H9 (cell line): ENCODE results near the gene NGRN. TPM values are rescaled to one million over a fixed set of nuclear protein-coding genes. Genes with fewer than 3 reads are reported as not detected.
A peak's percentile ranks its signal among the peaks of the same experiment; 100 is the strongest.

Source experiments
- DNase-seq: peaks from one replicate; pipeline ENCODE4 v3.0.0-alpha.2; 2017
- H2AFZ ChIP-seq: one replicate; pipeline ENCODE4 v1.6.1; 2013; ENCODE audit warnings: mild to moderate bottlenecking, low read length, control low read depth, moderate library complexity
- H2AK5ac ChIP-seq: 2 replicates; pipeline ENCODE4 v1.6.1; 2013; ENCODE audit warnings: low read length, control low read depth, mixed read lengths; ENCODE audit not compliant: insufficient read length
- H2BK120ac ChIP-seq: one replicate; pipeline ENCODE4 v1.6.1; 2013; ENCODE audit warnings: low read depth, mild to moderate bottlenecking, low read length, control low read depth, inconsistent platforms; ENCODE audit not compliant: poor library complexity, severe bottlenecking
- H2BK12ac ChIP-seq: 2 replicates; pipeline ENCODE4 v1.6.1; 2013; ENCODE audit warnings: low read length, control low read depth, mixed read lengths, low read depth; ENCODE audit not compliant: insufficient read length
- H2BK15ac ChIP-seq: 2 replicates; pipeline ENCODE4 v1.6.1; 2013; ENCODE audit warnings: low read depth, low read length, control low read depth
- H2BK20ac ChIP-seq: one replicate; pipeline ENCODE4 v1.6.1; 2013; ENCODE audit warnings: low read depth, mild to moderate bottlenecking, low read length, control low read depth, inconsistent platforms; ENCODE audit not compliant: poor library complexity, severe bottlenecking
- H2BK5ac ChIP-seq: 2 replicates; pipeline ENCODE4 v1.6.1; 2013; ENCODE audit warnings: low read length, control low read depth, mixed read lengths; ENCODE audit not compliant: insufficient read length
- H3K14ac ChIP-seq: 2 replicates; pipeline ENCODE4 v1.6.1; 2013; ENCODE audit warnings: low read length, control low read depth; ENCODE audit not compliant: insufficient read depth
- H3K18ac ChIP-seq: 2 replicates; pipeline ENCODE4 v1.6.1; 2013; ENCODE audit warnings: low read depth, mild to moderate bottlenecking, mixed read lengths, low read length, control low read depth; ENCODE audit not compliant: insufficient read length
- H3K23ac ChIP-seq: 2 replicates; pipeline ENCODE4 v1.6.1; 2013; ENCODE audit warnings: low read length, control low read depth, mixed read lengths, low read depth; ENCODE audit not compliant: insufficient read length
- H3K23me2 ChIP-seq: 2 replicates; pipeline ENCODE4 v1.6.1; 2013; ENCODE audit warnings: low read depth, mild to moderate bottlenecking, mixed read lengths, low read length, control low read depth; ENCODE audit not compliant: insufficient read length, poor library complexity, severe bottlenecking
- H3K27ac ChIP-seq: 2 replicates; pipeline ENCODE4 v1.5.1; 2013; ENCODE audit warnings: low read length, control low read depth, mixed read lengths, low read depth; ENCODE audit not compliant: insufficient read length
- H3K27me3 ChIP-seq: 2 replicates; pipeline ENCODE4 v1.6.1; 2013; ENCODE audit warnings: low read length, control low read depth, inconsistent platforms; ENCODE audit not compliant: insufficient read depth
- H3K4ac ChIP-seq: 2 replicates; pipeline ENCODE4 v1.6.1; 2013; ENCODE audit warnings: low read depth, mild to moderate bottlenecking, control low read depth, inconsistent platforms, low read length, moderate library complexity
- H3K4me1 ChIP-seq: 2 replicates; pipeline ENCODE4 v1.6.1; 2013; ENCODE audit warnings: low read length, control low read depth, inconsistent platforms; ENCODE audit not compliant: insufficient read depth
- H3K4me2 ChIP-seq: 2 replicates; pipeline ENCODE4 v1.6.1; 2013; ENCODE audit warnings: low read length, control low read depth, mixed read lengths; ENCODE audit not compliant: insufficient read length, insufficient read depth
- H3K56ac ChIP-seq: 2 replicates; pipeline ENCODE4 v1.6.1; 2013; ENCODE audit warnings: low read depth, mild to moderate bottlenecking, mixed read lengths, low read length, control low read depth; ENCODE audit not compliant: insufficient read length
- H3K79me1 ChIP-seq: 2 replicates; pipeline ENCODE4 v1.6.1; 2013; ENCODE audit warnings: low read depth, mild to moderate bottlenecking, moderate library complexity, low read length, control low read depth, inconsistent platforms; ENCODE audit not compliant: insufficient read depth, poor library complexity, severe bottlenecking
- H3K79me2 ChIP-seq: 2 replicates; pipeline ENCODE4 v1.6.1; 2013; ENCODE audit warnings: low read length, control low read depth, inconsistent platforms; ENCODE audit not compliant: insufficient read depth
- H3K9ac ChIP-seq: 2 replicates; pipeline ENCODE4 v1.6.1; 2013; ENCODE audit warnings: low read length, control low read depth, mixed read lengths; ENCODE audit not compliant: insufficient read length; ENCODE audit errors: extremely low read depth
- H3K9me3 ChIP-seq: one replicate; pipeline ENCODE4 v1.6.1; 2013; ENCODE audit warnings: low read depth, low read length, inconsistent platforms; ENCODE audit not compliant: control insufficient read depth
- H3T11ph ChIP-seq: one replicate; pipeline ENCODE4 v1.6.1; 2013; ENCODE audit warnings: mild to moderate bottlenecking, low read length, control low read depth, inconsistent platforms
- H4K20me1 ChIP-seq: one replicate; pipeline ENCODE4 v1.6.1; 2013; ENCODE audit not compliant: control insufficient read depth, insufficient read length, insufficient read depth
- H4K5ac ChIP-seq: 2 replicates; pipeline ENCODE4 v1.6.1; 2013; ENCODE audit warnings: low read depth, mild to moderate bottlenecking, mixed read lengths, low read length, control low read depth; ENCODE audit not compliant: insufficient read length
- H4K8ac ChIP-seq: replicated peaks from 2 replicates; pipeline ENCODE4 v1.6.1; 2013; ENCODE audit warnings: low read length, control low read depth, mixed read lengths, low read depth; ENCODE audit not compliant: insufficient read length
- H4K91ac ChIP-seq: 2 replicates; pipeline ENCODE4 v1.6.1; 2013; ENCODE audit warnings: low read depth, mild to moderate bottlenecking, moderate library complexity, mixed read lengths, low read length, control low read depth; ENCODE audit not compliant: insufficient read length
- H3K27ac Mint-ChIP-seq, 3 experiments: 2 replicates in 2 of 3; 3 replicates in 1 of 3; pipeline ENCODE4 v1.8.0; 2020 to 2021; ENCODE audit warnings: mixed read lengths in 3 of 3, mild to moderate bottlenecking in 1 of 3, moderate library complexity in 1 of 3
- H3K27me3 Mint-ChIP-seq: 2 replicates; pipeline ENCODE4 v1.8.0; 2021; ENCODE audit warnings: low read depth, mild to moderate bottlenecking, moderate library complexity, mixed read lengths
- H3K36me3 Mint-ChIP-seq, 3 experiments: 2 replicates in 2 of 3; 3 replicates in 1 of 3; pipeline ENCODE4 v1.8.0; 2020 to 2021; ENCODE audit warnings: low read depth in 3 of 3, mixed read lengths in 3 of 3; ENCODE audit not compliant: insufficient read depth in 1 of 3
- H3K4me1 Mint-ChIP-seq, 2 experiments: 2 replicates each; pipeline ENCODE4 v1.8.0; 2020; ENCODE audit warnings: mixed read lengths in 2 of 2
- H3K4me3 Mint-ChIP-seq, 2 experiments: 2 replicates in 1 of 2; 3 replicates in 1 of 2; pipeline ENCODE4 v1.8.0; 2020 to 2021; ENCODE audit warnings: mild to moderate bottlenecking in 2 of 2, mixed read lengths in 2 of 2, moderate library complexity in 1 of 2
- H3K9me3 Mint-ChIP-seq, 2 experiments: 2 replicates in 1 of 2; 3 replicates in 1 of 2; pipeline ENCODE4 v1.8.0; 2020; ENCODE audit warnings: mild to moderate bottlenecking in 2 of 2, mixed read lengths in 2 of 2, moderate library complexity in 1 of 2
- WGBS: extraction: QIAGEN DNeasy Blood & Tissue Kit; methylation state at CpG from one replicate; pipeline ENCODE4 v1.1.7; 2013; ENCODE audit warnings: missing lambda C conversion rate, low lambda C conversion rate, mixed read lengths; ENCODE audit not compliant: insufficient read length; ENCODE audit errors: extremely low coverage; 5-methylcytosine and 5-hydroxymethylcytosine counted together
- total RNA-seq: library from RNA; stranded (reverse); gene quantifications from 2 replicates; pipeline ENCODE4 v1.2.1, GENCODE V29; 2021
- TF ChIP-seq, protein P1 (sequence below): fragments of 200-600 bp; sonication (generic); conservative IDR thresholded peaks from 3 replicates; pipeline ENCODE4 v1.8.0; 2021; ENCODE audit warnings: antibody characterized with exemption, mild to moderate bottlenecking

NGRN gene
- total RNA-seq, 1 experiment from 2014 or later, result 79.2 TPM

DNA sequence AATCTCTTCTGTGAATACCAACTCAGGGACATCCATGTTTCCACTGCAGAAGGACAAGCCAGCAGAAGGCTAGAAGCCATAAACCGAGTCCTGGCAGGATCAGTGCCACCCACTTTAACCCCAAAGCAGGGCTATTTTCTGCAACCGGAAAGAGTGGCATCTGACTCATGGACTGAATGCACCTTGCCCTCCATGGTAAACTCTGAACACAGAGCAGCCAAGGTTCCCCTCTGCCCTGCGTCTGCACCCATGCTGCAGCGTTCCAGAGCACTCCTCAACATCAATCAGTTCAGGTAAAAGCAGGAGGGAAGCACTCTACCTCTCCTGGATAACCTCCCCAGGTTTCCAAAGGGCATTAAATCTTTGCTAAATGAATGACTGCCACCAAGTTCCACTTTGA, 801 bp upstream of the NGRN start:
- Histone ChIP-seq H3K23me2 (peaks cover 8% of the 10 kb centered on the region), H3K27ac (peak overlapping the region; percentile 12), H3K79me2 (peaks cover 9% of the 10 kb centered on the region; the same call in 1 of the 2 replicates), H2BK12ac (no peak overlapping the region), H4K91ac (no peak overlapping the region), H4K5ac (no peak overlapping the region), H4K20me1 (no peaks in the 10 kb centered on the region), H3K27me3 (no peaks in the 10 kb centered on the region; the same call in 1 of the 2 replicates), H3K56ac (no peak overlapping the region), H3K14ac (no peak overlapping the region), H3T11ph (no peak overlapping the region), H2BK5ac (no peak overlapping the region), H2BK15ac (no peak overlapping the region), H3K9ac (peak overlapping the region; percentile 81), H3K23ac (no peak overlapping the region), H2BK20ac (no peak overlapping the region), H3K9me3 (no peaks in the 10 kb centered on the region), H3K79me1 (no peaks in the 10 kb centered on the region), H4K8ac (no peak overlapping the region), H2BK120ac (no peak overlapping the region), H3K4me1 (no peaks in the 10 kb centered on the region; the same call in 1 of the 2 replicates), H2AK5ac (no peak overlapping the region), H3K4ac (no peak overlapping the region), H3K18ac (no peak overlapping the region), H3K4me2 (peak overlapping the region; percentile 96), H2AFZ (no peak overlapping the region)
- Mint-ChIP-seq H3K9me3 (no peaks in the 10 kb centered on the region), H3K27ac (peak overlapping the region; percentile 79 to 99 (median 98); a peak in 5 of 7 replicates), H3K4me3 (peak overlapping the region; percentile 95 to 96), H3K36me3 (peaks cover 10 to 21% (median 20%) of the 10 kb centered on the region in 3 experiments; a peak in 6 of 7 replicates), H3K4me1 (peaks cover 29 to 37% of the 10 kb centered on the region in 2 experiments), H3K27me3 (no peaks in the 10 kb centered on the region; the same call in 1 of the 2 replicates)
- TF ChIP-seq, protein P1, sequence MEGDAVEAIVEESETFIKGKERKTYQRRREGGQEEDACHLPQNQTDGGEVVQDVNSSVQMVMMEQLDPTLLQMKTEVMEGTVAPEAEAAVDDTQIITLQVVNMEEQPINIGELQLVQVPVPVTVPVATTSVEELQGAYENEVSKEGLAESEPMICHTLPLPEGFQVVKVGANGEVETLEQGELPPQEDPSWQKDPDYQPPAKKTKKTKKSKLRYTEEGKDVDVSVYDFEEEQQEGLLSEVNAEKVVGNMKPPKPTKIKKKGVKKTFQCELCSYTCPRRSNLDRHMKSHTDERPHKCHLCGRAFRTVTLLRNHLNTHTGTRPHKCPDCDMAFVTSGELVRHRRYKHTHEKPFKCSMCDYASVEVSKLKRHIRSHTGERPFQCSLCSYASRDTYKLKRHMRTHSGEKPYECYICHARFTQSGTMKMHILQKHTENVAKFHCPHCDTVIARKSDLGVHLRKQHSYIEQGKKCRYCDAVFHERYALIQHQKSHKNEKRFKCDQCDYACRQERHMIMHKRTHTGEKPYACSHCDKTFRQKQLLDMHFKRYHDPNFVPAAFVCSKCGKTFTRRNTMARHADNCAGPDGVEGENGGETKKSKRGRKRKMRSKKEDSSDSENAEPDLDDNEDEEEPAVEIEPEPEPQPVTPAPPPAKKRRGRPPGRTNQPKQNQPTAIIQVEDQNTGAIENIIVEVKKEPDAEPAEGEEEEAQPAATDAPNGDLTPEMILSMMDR, result no peak
- no CpG with 5 or more reads among the region's 4 CpGs for WGBS
- no peak for DNase-seq
